Activated CD4-positive, alpha-beta T cell treated with anti-CD3 and anti-CD28 coated beads, Interleukin-2, amount 50 U/mL, for 1 hour (primary cell): Measurements from ENCODE around the gene APOH.
"Not testable (repeated sequence)": the region's sequence is repeated elsewhere in the genome, so short reads cannot be mapped to it uniquely, and the experiment has no call there.

Experiments
- DNase-seq: peaks from one replicate; pipeline ENCODE4 v3.0.0-alpha.2; 2020

APOH gene, protein sequence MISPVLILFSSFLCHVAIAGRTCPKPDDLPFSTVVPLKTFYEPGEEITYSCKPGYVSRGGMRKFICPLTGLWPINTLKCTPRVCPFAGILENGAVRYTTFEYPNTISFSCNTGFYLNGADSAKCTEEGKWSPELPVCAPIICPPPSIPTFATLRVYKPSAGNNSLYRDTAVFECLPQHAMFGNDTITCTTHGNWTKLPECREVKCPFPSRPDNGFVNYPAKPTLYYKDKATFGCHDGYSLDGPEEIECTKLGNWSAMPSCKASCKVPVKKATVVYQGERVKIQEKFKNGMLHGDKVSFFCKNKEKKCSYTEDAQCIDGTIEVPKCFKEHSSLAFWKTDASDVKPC

DNA sequence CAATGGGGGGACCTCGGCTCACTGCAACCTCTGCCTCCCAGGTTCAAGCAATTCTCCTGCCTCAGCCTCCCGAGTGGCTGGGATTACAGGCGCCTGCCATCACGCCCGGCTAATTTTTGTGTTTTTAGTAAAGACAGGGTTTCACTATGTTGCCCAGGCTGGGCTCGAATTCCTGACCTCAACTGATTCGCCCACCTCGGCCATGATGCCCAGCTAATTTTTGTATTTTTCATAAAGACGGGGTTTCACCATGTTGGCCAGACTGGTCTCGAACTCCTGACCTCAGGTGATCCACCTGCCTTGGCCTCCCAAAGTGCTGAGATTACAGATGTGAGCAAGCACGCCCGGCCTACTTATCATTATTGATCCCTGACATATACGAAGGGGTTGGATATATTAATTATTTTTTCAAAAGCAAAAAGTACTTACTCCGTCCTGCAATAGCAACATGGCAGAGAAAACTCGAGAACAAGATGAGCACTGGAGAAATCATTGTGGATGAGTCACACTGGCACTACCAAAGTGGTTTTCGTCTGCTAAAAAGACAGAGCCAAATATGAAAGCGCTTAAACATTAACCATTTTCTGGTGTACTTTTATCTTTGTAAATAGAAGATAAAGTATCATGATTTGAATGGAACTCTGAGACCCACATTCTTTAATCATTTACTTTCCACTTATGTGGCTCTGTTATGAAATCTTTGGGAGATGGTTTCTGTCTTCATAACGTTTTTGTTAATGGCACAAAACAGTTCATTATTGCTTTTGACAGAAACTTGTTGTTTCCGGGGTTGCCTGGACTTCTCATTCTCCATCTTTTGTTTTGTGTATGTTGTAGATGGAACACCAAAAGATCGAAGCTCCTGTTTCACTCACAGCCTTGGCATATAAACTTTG lies at the start of gene APOH:
Gene APOH (minus strand): TSS at position 529 of the 896 bp plus-strand sequence. CDS start 36 bp downstream, at position 493.
- no peak for DNase-seq

DNA sequence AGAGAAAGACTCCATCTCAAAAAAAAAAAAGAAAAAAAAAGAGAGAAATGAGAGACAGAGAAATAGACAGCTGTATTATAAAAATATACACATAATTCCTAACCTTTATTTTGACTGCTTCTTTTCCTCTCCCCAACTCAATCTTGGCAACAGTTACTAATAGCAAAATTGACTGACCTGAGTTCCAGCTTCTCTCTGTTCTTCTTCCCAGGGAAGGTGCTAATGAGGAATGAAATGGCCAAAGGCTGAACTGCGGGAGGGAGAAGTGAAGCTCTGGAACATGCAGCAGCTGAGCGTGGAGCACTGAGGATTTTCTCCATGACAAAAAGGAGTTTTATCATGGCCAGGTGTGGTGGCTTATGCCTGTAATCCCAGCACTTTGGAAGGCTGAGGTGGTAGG lies 48.0 kb upstream of the APOH start:
- DNase-seq = no peak

DNA sequence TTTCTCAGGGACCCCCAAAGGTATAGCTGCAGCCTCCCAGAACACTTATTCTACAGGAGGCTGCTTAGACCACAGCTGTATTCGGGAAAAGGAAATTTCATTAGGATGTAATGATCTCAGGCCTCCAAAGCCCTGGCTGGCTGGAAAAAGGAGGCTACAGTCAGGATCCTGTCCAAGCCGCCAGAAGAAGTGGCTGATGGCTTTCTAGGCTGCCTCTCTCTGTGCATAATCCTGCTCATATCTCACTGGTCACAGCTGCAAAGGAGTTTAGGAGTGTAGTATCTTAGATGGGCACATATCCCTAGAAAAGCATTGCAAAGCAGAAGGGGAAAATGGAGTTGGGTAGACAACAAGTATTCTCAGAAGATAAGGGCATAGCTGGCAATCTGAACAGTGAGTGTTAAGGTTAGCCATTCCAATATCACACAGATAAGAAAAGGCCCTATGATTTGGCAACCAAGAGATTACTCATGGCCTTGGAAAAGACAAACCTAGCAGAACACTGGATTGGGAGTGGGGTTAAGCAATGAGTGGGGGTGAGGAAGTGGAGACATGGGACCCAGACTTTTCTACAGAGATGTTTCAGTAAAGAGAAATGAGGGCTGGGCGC lies 47.2 kb upstream of the APOH start:
- no peak for DNase-seq

DNA sequence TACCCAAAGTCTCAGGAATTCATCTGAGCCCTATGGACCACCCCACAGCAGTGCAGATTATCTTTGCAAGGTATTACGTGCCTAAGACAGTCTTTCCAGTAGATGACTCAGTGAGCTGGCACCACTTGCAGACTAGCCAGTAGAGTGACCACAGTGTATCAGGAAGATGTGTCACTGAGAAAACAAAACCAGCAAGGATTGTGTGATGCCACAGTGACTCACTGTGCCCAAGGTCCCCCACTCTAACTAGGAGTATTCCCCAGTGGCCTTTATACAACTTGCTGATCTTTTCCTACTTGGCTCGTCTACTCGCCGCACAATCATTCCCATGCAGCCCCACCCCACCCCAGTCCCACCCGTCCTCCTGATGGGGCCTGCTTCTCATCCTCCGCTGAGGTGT lies 46.4 kb upstream of the APOH start:
- no peak for DNase-seq

- no peak for DNase-seq
Measured at GRCh38 chr17:66273586-66273848, 44.3 kb upstream of the APOH start.

GRCh38 chr17:66272811-66273585 lies 43.8 kb upstream of the APOH start:
- DNase-seq = no peak

GRCh38 chr17:66271512-66271911 lies 42.3 kb upstream of the APOH start:
- DNase-seq = no peak

DNA sequence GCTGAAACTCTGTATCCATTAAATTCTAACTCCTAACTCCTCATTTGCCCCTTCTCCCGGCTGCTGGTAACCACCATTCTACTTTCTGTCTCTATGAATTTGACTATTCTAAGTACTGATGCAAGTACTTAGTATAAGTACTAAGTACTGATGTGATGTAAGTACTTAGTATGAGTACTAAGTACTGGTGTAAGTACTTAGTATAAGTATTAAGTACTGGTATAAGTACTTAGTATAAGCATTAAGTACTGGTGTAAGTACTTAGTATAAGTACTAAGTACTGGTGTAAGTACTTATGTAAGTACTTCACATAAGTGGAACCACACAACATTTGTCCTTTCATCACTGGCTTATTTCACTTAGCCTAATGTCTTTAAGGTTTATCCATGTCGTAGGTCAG lies 40.9 kb upstream of the APOH start:
- no peak for DNase-seq

DNA sequence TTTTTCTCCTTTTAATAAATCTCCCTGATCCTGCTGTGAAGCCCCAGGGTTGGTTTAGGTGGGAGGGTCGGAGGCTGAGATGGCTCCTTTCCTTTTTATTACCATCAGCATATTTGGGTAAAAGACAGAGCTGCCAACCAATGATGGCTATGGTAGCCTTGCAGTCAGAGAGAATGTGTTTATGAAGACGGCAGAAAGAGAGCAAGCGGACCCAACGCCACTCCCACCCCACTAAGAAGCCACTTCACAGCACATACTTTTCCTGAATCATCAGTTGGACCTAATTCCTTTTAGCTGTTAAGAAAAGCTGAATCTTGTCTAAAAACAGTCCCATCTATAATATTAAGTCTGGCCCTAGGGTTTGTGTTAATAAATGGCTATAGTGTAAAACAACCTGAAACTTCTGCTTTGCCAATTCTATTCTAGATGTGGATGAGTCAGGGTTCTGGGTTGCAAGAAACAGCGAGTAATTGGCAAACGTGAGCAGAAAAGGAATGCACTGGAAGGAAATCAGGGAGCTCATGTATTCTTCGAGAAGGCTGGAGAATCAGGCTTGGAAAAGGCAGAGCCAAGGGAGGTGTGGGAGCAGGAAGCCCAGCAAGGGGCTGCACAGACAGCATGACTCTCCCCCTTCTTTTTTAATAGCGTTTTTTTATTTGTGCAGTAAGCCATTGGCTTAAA lies 39.2 kb upstream of the APOH start:
- DNase-seq = no peak

GRCh38 chr17:66264696-66265095 lies 35.5 kb upstream of the APOH start:
- no peak for DNase-seq

GRCh38 chr17:66262767-66263166 lies 33.6 kb upstream of the APOH start:
- DNase-seq = no peak

GRCh38 chr17:66260688-66261087 lies 31.5 kb upstream of the APOH start:
- DNase-seq = no peak

- DNase-seq = no peak
Measured at GRCh38 chr17:66260275-66260674, 31.1 kb upstream of the APOH start.

- no peak for DNase-seq
Measured at GRCh38 chr17:66255527-66255971, 26.3 kb upstream of the APOH start.

- peak; percentile 13 for DNase-seq
Measured at GRCh38 chr17:66255112-66255511, 25.9 kb upstream of the APOH start.

GRCh38 chr17:66253458-66253857 lies 24.2 kb upstream of the APOH start:
- not testable (repeated sequence) for DNase-seq

DNA sequence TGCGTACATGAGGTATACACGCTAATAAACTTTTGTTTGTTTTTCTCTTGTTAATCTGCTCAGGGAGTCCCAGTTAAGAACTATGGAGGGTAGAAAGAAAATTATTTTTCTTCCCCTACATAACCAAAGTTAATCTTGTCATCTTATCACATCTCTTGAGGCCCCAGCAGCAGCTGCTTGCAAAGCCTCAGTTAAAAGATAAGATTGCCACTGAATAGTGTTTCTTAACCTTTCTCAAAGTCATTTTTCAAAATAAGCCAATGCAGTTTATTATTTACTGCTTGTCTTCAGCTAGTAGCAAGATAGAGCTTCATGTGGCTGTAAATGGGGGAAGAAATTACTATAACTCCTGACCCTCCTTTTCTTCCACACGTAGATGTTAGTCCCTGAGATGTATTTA lies 21.5 kb upstream of the APOH start:
- no peak for DNase-seq

DNA sequence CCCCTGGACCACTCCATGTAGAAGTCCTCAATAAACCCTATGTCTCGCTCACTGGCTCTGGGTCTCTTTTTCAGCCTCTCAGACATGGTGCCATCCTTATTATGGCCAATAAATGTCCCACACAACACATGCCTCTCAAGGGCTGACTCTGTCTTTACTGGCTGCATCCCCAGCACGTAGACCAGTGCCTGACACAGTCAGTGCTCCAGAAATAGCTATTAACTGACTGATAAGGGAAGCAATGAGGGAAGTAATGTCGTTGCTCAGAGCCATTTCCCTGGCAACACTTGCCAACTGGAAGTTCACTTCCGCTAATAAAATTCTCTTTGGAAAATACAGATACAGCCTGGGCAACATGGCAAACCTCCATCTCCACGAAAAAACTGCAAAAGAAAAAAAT lies 19.1 kb upstream of the APOH start:
- no peak for DNase-seq

- DNase-seq = no peak
Measured at GRCh38 chr17:66241839-66242238, 12.6 kb upstream of the APOH start.

GRCh38 chr17:66240630-66241029 lies 11.4 kb upstream of the APOH start:
- no peak for DNase-seq

GRCh38 chr17:66240013-66240412 lies 10.8 kb upstream of the APOH start:
- no peak for DNase-seq

DNA sequence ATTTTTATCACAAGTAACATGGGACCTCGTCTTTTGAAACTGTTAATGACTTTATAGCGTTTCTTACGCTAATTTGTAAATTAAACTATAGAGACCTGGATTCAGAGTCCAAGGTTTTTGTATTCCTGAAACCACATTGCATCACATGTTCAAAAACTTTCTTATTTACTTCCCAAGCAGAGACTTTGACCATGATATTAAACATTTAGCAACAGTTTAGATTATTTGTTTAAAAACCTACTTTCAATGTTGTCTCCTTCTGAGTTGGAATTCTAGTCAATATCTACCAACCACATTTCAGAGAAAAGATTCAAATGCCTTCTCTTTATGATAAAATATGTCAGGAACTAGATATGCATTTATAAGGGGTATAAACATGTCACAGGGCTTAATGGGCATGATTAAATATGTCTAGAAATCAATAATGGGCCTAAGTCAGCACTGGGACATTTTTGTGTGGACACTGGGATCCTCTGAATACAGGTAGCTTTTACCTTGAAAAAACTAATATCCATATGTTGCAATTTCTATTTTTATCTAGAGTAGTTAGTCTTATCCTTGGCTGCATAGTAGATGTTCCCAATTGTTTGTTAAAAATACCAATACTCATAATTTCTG lies 6.3 kb upstream of the APOH start:
- DNase-seq = no peak
